Right atrium auricular region (tissue), 2 donors: ENCODE results near the gene ING1. TPM values are rescaled to one million over a fixed set of nuclear protein-coding genes. Genes with fewer than 3 reads are reported as not detected.
"Not testable (repeated sequence)": the region's sequence is repeated elsewhere in the genome, so short reads cannot be mapped to it uniquely, and the experiment has no call there.

ENCODE experiments used
- DNase-seq: peaks from one replicate; pipeline ENCODE4 v3.0.0-alpha.2; 2019; ENCODE audit warnings: low spot score
- H3K27ac ChIP-seq, 2 donors: fragments of 200-600 bp; sonication (generic); 1 replicate in 1 of 2; 2 replicates in 1 of 2; pipeline ENCODE4 v1.5.1; 2016 to 2019
- H3K27me3 ChIP-seq, 2 donors: fragments of 200-600 bp; sonication (generic); one replicate each; pipeline versions ENCODE4 v1.5.1 to v1.6.0; 2017 to 2019
- H3K36me3 ChIP-seq: fragments of 200-600 bp; sonication (generic); one replicate; pipeline ENCODE4 v1.5.1; 2016
- H3K4me1 ChIP-seq, 2 donors: fragments of 200-600 bp; sonication (generic); one replicate each; pipeline versions ENCODE4 v1.5.1 to v1.6.0; 2017 to 2019
- H3K4me3 ChIP-seq, 2 donors: fragments of 200-600 bp; sonication (generic); 1 replicate in 1 of 2; 2 replicates in 1 of 2; pipeline ENCODE4 v1.5.1; 2017 to 2019; ENCODE audit warnings: mild to moderate bottlenecking in 1 of 2, moderate library complexity in 1 of 2
- H3K9me3 ChIP-seq, 2 donors: fragments of 200-600 bp; sonication (generic); one replicate each; pipeline ENCODE4 v1.5.1; 2019
- CTCF ChIP-seq, 2 donors: fragments of 200-600 bp; sonication (generic); IDR thresholded peaks; one replicate each; pipeline ENCODE4 v1.5.1; 2019; ENCODE audit warnings: antibody characterized with exemption in 2 of 2
- total RNA-seq, 2 donors: library from RNA; depleted of rRNA; stranded (reverse); fragments of >200 nt; gene quantifications; one replicate each; pipeline ENCODE4 v1.1.0, GENCODE V29; 2016

The ING1 gene
- total RNA-seq, result 1 to 10 TPM; 8.2 to 9.0 TPM

- H3K36me3 ChIP-seq, result no peaks in the 10 kb centered on the region
- no peaks in the 10 kb centered on the region for H3K27me3 ChIP-seq
- H3K27ac ChIP-seq, result peak within 1 kb of the TSS; percentile 99 to 100
- H3K9me3 ChIP-seq, result no peaks in the 10 kb centered on the region
- TF ChIP-seq CTCF (IDR thresholded peaks at IDR 0.05), result no peak
- peaks cover 0 to 28% of the 10 kb centered on the region in 2 donors for H3K4me1 ChIP-seq
- no peak for DNase-seq
- H3K4me3 ChIP-seq, result peak within 1 kb of the TSS; percentile 65 to 82
These were observed at the start of gene ING1 for GRCh38 chr13:110713642-110713952. ING1 (plus strand) TSS chr13:110713700; CDS start chr13:110714150, 450 bp downstream.

GRCh38 chr13:110664041-110664440 is 49.5 kb upstream of the ING1 start:
- Histone ChIP-seq H3K27me3 (no peaks in the 10 kb centered on the region), H3K36me3 (peaks cover 43% of the 10 kb centered on the region), H3K4me3 (no peak overlapping the region), H3K4me1 (no peaks in the 10 kb centered on the region), H3K27ac (no peak overlapping the region), H3K9me3 (peaks cover 0 to 5% of the 10 kb centered on the region in 2 donors)
- no peak for DNase-seq
- TF ChIP-seq CTCF (IDR thresholded peaks at IDR 0.05), result no peak

GRCh38 chr13:110664673-110665072 is 48.8 kb upstream of the ING1 start:
- Histone ChIP-seq H3K27ac (no peak overlapping the region), H3K27me3 (no peaks in the 10 kb centered on the region), H3K36me3 (peaks cover 49% of the 10 kb centered on the region), H3K4me1 (no peaks in the 10 kb centered on the region), H3K9me3 (peaks cover 0 to 5% of the 10 kb centered on the region in 2 donors), H3K4me3 (no peak overlapping the region)
- no peak for TF ChIP-seq CTCF (IDR thresholded peaks at IDR 0.05)
- no peak for DNase-seq

- peaks cover 57% of the 10 kb centered on the region for H3K36me3 ChIP-seq
- DNase-seq, result no peak
- no peak overlapping the region for H3K27ac ChIP-seq
- no peak overlapping the region for H3K4me3 ChIP-seq
- H3K9me3 ChIP-seq, result no peaks in the 10 kb centered on the region
- no peak for TF ChIP-seq CTCF (IDR thresholded peaks at IDR 0.05)
- H3K27me3 ChIP-seq, result no peaks in the 10 kb centered on the region
- H3K4me1 ChIP-seq, result no peaks in the 10 kb centered on the region
These were observed 47.8 kb upstream of the ING1 start for GRCh38 chr13:110665491-110666254.

- Histone ChIP-seq H3K4me3 (no peak overlapping the region), H3K36me3 (peaks cover 55% of the 10 kb centered on the region), H3K27me3 (no peaks in the 10 kb centered on the region), H3K9me3 (no peaks in the 10 kb centered on the region), H3K4me1 (no peaks in the 10 kb centered on the region), H3K27ac (no peak overlapping the region)
- no peak for TF ChIP-seq CTCF (IDR thresholded peaks at IDR 0.05)
- no peak for DNase-seq
These were observed 47.3 kb upstream of the ING1 start for GRCh38 chr13:110666255-110666533.

GRCh38 chr13:110669036-110669435 is 44.5 kb upstream of the ING1 start:
- no peak for TF ChIP-seq CTCF (IDR thresholded peaks at IDR 0.05)
- Histone ChIP-seq H3K27ac (no peak overlapping the region), H3K4me3 (no peak overlapping the region), H3K27me3 (no peaks in the 10 kb centered on the region), H3K9me3 (no peaks in the 10 kb centered on the region), H3K36me3 (peaks cover 34% of the 10 kb centered on the region), H3K4me1 (no peaks in the 10 kb centered on the region)
- DNase-seq, result no peak

- H3K36me3 ChIP-seq, result peaks cover 34% of the 10 kb centered on the region
- H3K9me3 ChIP-seq, DNase-seq, H3K27me3 ChIP-seq, H3K4me3 ChIP-seq, H3K27ac ChIP-seq, H3K4me1 ChIP-seq: not testable (repeated sequence)
These were observed 43.7 kb upstream of the ING1 start for GRCh38 chr13:110669814-110670213.
